NCI-H146 (cell line): ENCODE results near the gene VEPH1.

Source experiments
- DNase-seq: peaks from one replicate; lab custom pipeline; 2025; lab: John Stamatoyannopoulos, UW

VEPH1 gene

GRCh38 chr3:157523814-157524213 lies 20.6 kb upstream of the VEPH1 start:
- DNase-seq = no peak

- no peak for DNase-seq
These were observed 19.4 kb upstream of the VEPH1 start for GRCh38 chr3:157522648-157523047.

DNA sequence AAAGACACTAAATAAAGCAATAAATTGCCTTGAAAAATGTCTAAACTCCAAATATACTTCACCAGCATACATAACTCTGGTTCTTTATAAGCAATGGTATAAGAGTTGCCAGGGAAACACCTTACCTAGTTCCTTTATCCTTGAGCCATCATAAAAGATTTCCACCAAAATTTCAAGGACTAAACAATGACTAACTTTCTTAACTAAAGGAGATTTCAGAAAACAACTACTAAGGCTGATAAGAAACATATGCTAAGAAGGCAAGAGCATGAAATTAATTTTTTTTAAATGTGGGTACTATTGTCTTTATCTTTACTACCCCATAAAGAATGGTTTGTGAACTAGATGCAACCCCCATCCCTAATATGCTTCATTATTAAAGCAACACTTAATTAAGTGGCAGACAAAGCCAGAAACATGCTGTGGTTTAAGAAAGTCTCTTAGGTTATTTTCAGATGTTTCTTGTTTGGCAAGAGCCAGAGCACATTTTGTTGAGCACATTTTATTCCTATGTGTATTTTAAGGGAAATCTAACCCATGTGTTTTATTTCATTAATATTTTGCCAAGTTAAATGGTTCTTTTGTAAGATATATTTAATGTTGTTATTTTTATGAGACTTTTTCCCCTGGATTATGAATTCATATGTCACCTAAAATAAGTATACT lies 17.4 kb upstream of the VEPH1 start:
- no peak for DNase-seq

GRCh38 chr3:157518881-157519280 lies 15.7 kb upstream of the VEPH1 start:
- no peak for DNase-seq

DNA sequence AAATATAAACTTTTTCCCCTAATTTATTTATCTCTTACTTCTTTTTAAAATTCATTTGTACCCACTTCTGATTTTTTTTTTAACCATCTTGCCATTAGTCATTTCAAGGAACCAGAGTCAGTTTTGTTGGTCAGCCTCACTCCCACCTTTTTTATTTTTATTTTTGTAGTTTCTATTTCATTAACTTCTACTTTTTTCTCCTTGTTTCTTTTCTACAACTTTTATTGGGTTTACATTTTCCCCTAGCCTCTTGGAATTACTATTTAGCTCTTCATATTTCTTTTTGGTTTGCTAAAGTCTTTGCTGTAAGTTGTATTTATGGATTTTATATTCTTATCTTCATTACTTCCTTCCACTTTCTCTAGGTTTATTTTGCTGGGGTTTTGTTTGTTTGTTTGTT lies 13.7 kb upstream of the VEPH1 start:
- no peak for DNase-seq

- DNase-seq = no peak
These were observed 12.2 kb upstream of the VEPH1 start for GRCh38 chr3:157515398-157515797.

GRCh38 chr3:157514371-157514895 lies 11.2 kb upstream of the VEPH1 start:
- no peak for DNase-seq

- DNase-seq = no peak
These were observed 10.4 kb upstream of the VEPH1 start for GRCh38 chr3:157513585-157513984.

- DNase-seq = no peak
These were observed 9.3 kb upstream of the VEPH1 start for GRCh38 chr3:157512534-157512933.

- no peak for DNase-seq
These were observed 5.2 kb upstream of the VEPH1 start for GRCh38 chr3:157508461-157508860.

DNA sequence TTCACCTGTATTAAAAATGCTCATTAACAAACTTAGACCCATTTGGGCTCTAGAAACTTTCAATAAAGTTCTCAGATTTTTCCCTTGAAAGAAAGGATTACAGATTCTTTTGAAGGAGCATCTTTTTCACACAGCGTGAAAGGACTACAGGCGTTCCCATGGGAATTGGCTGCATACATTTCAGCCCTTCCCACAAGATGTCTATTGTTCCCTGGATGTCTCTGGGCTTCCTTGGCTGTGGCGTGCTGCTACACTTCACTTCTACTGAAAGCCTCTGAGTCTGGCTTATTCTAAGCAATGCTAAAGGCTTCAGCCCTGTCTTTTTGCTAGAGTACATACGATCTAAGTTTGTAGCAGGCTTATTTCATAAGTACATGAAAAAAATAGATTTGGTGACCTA lies 1.4 kb downstream of the VEPH1 start:
- DNase-seq = no peak

DNA sequence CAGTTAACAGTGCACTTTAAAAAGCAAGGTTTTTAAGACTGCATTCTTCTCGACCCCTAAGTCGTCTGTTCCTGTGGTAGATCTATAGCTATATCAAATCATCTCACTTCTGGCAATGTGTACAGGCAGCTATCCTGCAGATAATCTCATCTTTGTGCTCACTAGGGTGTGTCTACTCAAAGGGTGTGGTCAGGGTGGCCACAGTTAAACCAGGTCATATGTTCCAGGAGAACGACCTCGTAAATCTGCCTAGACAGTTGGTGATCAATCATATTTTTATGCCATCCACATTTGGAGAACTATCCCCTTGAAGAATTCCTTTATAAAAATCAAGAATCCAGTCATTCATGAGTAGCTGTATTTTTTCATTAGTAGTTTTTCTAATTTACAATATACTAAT lies 3.0 kb downstream of the VEPH1 start:
- peak; percentile 64 for DNase-seq

DNA sequence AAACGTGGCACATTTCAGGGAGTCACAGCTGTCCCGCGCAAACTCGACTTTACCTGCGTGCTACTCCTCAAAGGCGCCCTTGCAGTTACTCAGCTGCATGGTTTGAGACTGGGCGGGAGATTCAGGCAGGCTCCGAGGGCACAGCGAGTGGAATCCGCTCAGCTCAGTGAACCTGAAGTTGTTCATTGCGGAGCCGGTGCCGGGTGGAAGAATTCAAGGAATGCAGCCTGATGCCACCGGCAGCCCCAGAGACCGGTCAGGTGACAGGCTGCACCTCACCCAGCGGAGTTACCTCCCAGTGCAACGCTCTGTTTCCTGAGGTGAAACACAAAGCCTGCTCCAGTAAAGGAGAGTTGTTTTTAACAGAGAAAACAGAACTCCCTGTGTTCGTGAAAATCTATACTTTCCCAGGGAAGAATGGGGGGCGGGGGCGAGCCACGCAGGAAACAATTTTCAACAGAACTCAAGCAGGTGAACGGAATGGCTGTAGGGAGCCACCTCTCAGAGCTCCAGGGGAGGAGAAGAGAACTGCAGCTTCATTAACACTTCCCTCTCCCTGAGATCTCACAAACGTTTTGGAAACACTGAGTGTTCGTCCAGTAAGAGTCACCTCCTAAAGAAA lies 3.8 kb downstream of the VEPH1 start:
- DNase-seq = peak; percentile 81

GRCh38 chr3:157498371-157498770 lies 4.8 kb downstream of the VEPH1 start:
- DNase-seq = peak; percentile 58

DNA sequence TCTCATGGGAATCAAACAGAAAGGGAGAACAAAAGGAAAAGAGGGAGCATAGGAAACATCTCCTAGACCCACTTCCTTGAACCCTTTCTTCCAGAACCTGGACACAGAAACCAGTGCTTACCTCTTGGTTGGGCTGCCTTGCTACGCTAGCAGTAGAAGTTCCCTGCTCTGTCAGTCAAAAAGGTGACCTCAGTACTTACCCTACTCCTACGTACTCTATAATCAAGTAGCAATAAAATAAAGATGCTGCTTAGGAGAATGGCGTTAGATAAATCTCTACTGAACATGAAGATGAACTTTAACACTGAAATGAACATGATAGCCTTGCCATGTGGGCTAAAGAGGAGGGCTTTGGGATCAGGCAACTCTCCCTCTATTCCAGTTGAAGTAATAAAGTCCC lies 7.4 kb downstream of the VEPH1 start:
- DNase-seq = no peak

GRCh38 chr3:157494581-157495281 lies 8.5 kb downstream of the VEPH1 start:
- peak; percentile 98 for DNase-seq

DNA sequence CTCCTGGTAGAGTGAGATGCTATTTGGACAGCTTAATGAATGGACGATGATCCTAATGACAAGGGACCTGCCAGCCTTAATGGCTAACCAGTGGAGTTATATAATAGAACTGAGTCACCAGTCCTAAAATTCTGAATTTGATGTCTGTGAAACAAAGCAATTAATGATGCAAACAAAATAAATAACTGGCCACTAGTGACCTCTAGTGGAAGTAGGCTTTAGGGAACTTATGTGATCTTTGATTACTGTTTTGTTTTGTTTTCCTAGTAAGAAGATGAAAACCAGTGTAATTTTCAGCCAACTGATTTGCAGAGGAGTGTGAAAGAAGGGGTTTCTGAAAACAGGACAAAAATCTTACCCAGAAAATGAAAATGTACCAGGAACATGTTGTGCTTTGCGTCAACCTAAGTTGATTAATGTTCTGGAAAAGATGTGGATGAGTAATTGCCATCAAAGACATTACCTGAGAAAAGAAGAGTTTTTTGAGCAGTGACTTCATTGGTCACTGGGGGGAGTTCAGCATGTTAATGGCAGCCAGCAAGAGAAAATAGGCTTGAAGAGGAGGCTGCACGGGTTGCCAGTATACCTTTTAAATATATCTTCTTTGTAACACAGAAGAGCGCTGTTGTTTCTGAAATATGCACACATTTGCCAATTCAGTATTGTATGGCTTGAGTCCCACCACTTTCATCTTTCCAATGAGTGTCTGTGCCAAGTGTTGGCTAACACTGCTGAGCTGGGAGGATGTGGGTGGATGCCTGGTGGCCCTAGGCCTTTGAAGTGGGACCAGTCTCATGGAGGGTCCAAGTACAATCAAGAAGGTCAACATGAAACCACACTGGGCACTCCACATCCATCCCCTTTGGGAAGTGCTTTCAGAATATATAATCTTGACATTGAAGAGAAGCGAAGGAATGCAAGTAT lies 9.3 kb downstream of the VEPH1 start:
- DNase-seq = peak; percentile 91

DNA sequence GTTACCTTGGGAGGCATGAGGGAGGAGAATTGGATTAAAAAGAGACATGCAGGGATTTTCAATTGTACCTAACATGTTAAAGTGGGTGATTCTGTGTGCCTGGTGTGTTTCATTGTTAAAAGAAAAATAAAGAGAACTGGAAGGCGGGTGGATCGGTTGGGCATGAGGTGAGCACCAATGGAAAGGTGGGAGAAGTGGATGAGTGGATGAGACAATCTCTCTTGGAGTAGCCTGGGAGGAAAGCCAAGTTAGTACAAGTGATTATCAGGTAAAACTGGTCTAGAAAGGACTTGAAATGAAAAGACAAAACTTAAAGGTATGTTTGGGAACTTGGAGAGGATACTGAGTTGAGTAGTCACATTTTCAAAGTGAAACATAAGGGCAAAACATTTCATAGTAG lies 12.1 kb downstream of the VEPH1 start:
- no peak for DNase-seq

GRCh38 chr3:157488144-157488543 lies 15.1 kb downstream of the VEPH1 start:
- no peak for DNase-seq

- no peak for DNase-seq
These were observed 15.9 kb downstream of the VEPH1 start for GRCh38 chr3:157487339-157487738.

DNA sequence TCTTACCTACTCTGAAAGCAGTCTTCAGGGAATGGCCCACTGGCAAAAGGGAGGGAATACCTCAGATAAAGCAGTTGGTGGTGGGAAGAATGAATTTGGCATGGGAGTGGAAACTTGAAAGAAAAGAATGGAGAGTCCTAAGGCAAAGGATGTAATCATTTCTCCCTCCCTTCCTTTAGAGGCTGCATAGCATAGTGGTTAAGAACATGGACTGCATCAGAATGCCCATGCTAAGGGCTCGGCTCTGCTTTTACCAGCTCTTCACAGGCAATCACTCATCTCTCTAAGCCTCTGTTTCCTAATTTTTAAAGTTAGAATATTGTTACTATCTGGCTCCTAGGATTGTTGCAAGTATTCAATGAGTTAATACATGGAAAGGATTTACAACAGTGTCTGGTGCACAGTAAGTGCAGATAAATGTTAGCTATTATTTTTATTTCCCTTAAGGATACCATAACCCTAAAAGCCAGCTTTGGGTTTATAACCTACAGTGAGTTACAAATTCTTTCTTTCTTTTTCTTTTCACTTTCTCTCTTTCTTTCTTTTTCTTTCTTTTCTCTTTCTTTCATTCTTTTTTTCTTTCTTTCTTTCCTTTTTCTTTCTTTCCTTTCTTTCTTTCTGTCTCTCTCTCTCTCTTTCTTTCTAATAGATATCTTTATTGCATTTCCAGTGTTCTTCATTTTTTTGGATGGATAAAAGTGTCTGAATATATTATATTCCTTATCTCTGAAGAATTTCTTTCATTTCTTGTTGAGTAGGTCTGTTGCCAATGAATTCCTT lies 23.6 kb downstream of the VEPH1 start:
- no peak for DNase-seq
